ENCODE data around the gene ZNF444. TPM values are rescaled to one million over a fixed set of nuclear protein-coding genes. Genes with fewer than 3 reads are reported as not detected.

The ZNF444 gene
- total and polyA plus RNA-seq, 4 donors, result 10.0 to 54.9 (median 34.0) TPM

- 92% methylated on average over 18 of the region's 20 CpGs for WGBS (ENCODE audit: insufficient coverage)
- peaks cover 58% of the 10 kb centered on the region for H3K4me1 ChIP-seq (ENCODE audit: control insufficient read depth, insufficient read depth, low read length)
Observed at GRCh38 chr19:56113074-56113632, 27.9 kb upstream of the ZNF444 start.

GRCh38 chr19:56114051-56114777 lies 26.9 kb upstream of the ZNF444 start:
- Histone ChIP-seq H3K27me3 (ENCODE audit: control insufficient read depth, insufficient read depth, low read length) (no peaks in the 10 kb centered on the region), H3K36me3 (ENCODE audit: control insufficient read depth, insufficient read depth, low read length) (peaks cover 43% of the 10 kb centered on the region), H3K27ac (ENCODE audit: low read depth, low read length) (no peak overlapping the region), H3K9me3 (ENCODE audit: control insufficient read depth, insufficient read depth, low read length) (no peaks in the 10 kb centered on the region), H3K4me1 (ENCODE audit: control insufficient read depth, insufficient read depth, low read length) (peaks cover 58% of the 10 kb centered on the region), H3K4me3 (ENCODE audit: low read depth, low read length) (no peak overlapping the region)
- WGBS (ENCODE audit: insufficient coverage), result 75% methylated on average over 16 of the region's 19 CpGs
- no peak for DNase-seq (ENCODE audit: low read depth in 4 of 6, low spot score in 6 of 6)

More at GRCh38 chr19:56113074-56113632, 27.9 kb upstream of the ZNF444 start:
- no peak overlapping the region for H3K4me3 ChIP-seq (ENCODE audit: low read depth, low read length)
- H3K36me3 ChIP-seq (ENCODE audit: control insufficient read depth, insufficient read depth, low read length), result peaks cover 43% of the 10 kb centered on the region
- H3K9me3 ChIP-seq (ENCODE audit: control insufficient read depth, insufficient read depth, low read length), result no peaks in the 10 kb centered on the region
- no peak for DNase-seq (ENCODE audit: low read depth in 4 of 6, low spot score in 6 of 6)
- H3K27me3 ChIP-seq (ENCODE audit: control insufficient read depth, insufficient read depth, low read length), result no peaks in the 10 kb centered on the region
- no peak overlapping the region for H3K27ac ChIP-seq (ENCODE audit: low read depth, low read length)

- Histone ChIP-seq H3K27me3 (ENCODE audit: control insufficient read depth, insufficient read depth, low read length) (no peaks in the 10 kb centered on the region), H3K9me3 (ENCODE audit: control insufficient read depth, insufficient read depth, low read length) (no peaks in the 10 kb centered on the region), H3K4me3 (ENCODE audit: low read depth, low read length) (no peak overlapping the region), H3K27ac (ENCODE audit: low read depth, low read length) (no peak overlapping the region), H3K4me1 (ENCODE audit: control insufficient read depth, insufficient read depth, low read length) (peaks cover 62% of the 10 kb centered on the region), H3K36me3 (ENCODE audit: control insufficient read depth, insufficient read depth, low read length) (peaks cover 46% of the 10 kb centered on the region)
- WGBS (ENCODE audit: insufficient coverage), result 96% methylated on average over 6 of the region's 10 CpGs
- DNase-seq (ENCODE audit: low read depth in 4 of 6, low spot score in 6 of 6), result no peak
Observed at GRCh38 chr19:56114778-56115110, 26.3 kb upstream of the ZNF444 start.

- no peak overlapping the region for H3K4me3 ChIP-seq (ENCODE audit: low read depth, low read length)
- no peaks in the 10 kb centered on the region for H3K9me3 ChIP-seq (ENCODE audit: control insufficient read depth, insufficient read depth, low read length)
- peaks cover 46% of the 10 kb centered on the region for H3K36me3 ChIP-seq (ENCODE audit: control insufficient read depth, insufficient read depth, low read length)
- no peak overlapping the region for H3K27ac ChIP-seq (ENCODE audit: low read depth, low read length)
- 92% methylated on average over 11 of the region's 21 CpGs for WGBS (ENCODE audit: insufficient coverage)
- no peak for DNase-seq (ENCODE audit: low read depth in 4 of 6, low spot score in 6 of 6)
- H3K27me3 ChIP-seq (ENCODE audit: control insufficient read depth, insufficient read depth, low read length), result no peaks in the 10 kb centered on the region
- H3K4me1 ChIP-seq (ENCODE audit: control insufficient read depth, insufficient read depth, low read length), result peaks cover 63% of the 10 kb centered on the region
Observed at GRCh38 chr19:56115490-56115889, 25.6 kb upstream of the ZNF444 start.

GRCh38 chr19:56116606-56117005 lies 24.5 kb upstream of the ZNF444 start:
- no peak for DNase-seq (ENCODE audit: low read depth in 4 of 6, low spot score in 6 of 6)
- 97% methylated on average over 6 of the region's 6 CpGs for WGBS (ENCODE audit: insufficient coverage)
- Histone ChIP-seq H3K36me3 (ENCODE audit: control insufficient read depth, insufficient read depth, low read length) (peaks cover 35% of the 10 kb centered on the region), H3K4me3 (ENCODE audit: low read depth, low read length) (no peak overlapping the region), H3K27me3 (ENCODE audit: control insufficient read depth, insufficient read depth, low read length) (no peaks in the 10 kb centered on the region), H3K9me3 (ENCODE audit: control insufficient read depth, insufficient read depth, low read length) (no peaks in the 10 kb centered on the region), H3K27ac (ENCODE audit: low read depth, low read length) (no peak overlapping the region), H3K4me1 (ENCODE audit: control insufficient read depth, insufficient read depth, low read length) (peaks cover 54% of the 10 kb centered on the region)

GRCh38 chr19:56117376-56117884 lies 23.7 kb upstream of the ZNF444 start:
- Histone ChIP-seq H3K4me3 (ENCODE audit: low read depth, low read length) (no peak overlapping the region), H3K27ac (ENCODE audit: low read depth, low read length) (no peak overlapping the region), H3K9me3 (ENCODE audit: control insufficient read depth, insufficient read depth, low read length) (no peaks in the 10 kb centered on the region), H3K4me1 (ENCODE audit: control insufficient read depth, insufficient read depth, low read length) (peaks cover 49% of the 10 kb centered on the region), H3K27me3 (ENCODE audit: control insufficient read depth, insufficient read depth, low read length) (no peaks in the 10 kb centered on the region), H3K36me3 (ENCODE audit: control insufficient read depth, insufficient read depth, low read length) (peaks cover 29% of the 10 kb centered on the region)
- WGBS (ENCODE audit: insufficient coverage), result 87% methylated on average over 14 of the region's 14 CpGs
- DNase-seq (ENCODE audit: low read depth in 4 of 6, low spot score in 6 of 6), result no peak

- Histone ChIP-seq H3K4me3 (ENCODE audit: low read depth, low read length) (no peak overlapping the region), H3K36me3 (ENCODE audit: control insufficient read depth, insufficient read depth, low read length) (peaks cover 29% of the 10 kb centered on the region), H3K27ac (ENCODE audit: low read depth, low read length) (no peak overlapping the region), H3K9me3 (ENCODE audit: control insufficient read depth, insufficient read depth, low read length) (no peaks in the 10 kb centered on the region), H3K27me3 (ENCODE audit: control insufficient read depth, insufficient read depth, low read length) (no peaks in the 10 kb centered on the region), H3K4me1 (ENCODE audit: control insufficient read depth, insufficient read depth, low read length) (peaks cover 47% of the 10 kb centered on the region)
- DNase-seq (ENCODE audit: low read depth in 4 of 6, low spot score in 6 of 6), result no peak
- 92% methylated on average over 8 of the region's 9 CpGs for WGBS (ENCODE audit: insufficient coverage)
Observed at GRCh38 chr19:56117889-56118288, 23.2 kb upstream of the ZNF444 start.

GRCh38 chr19:56118666-56119581 lies 22.2 kb upstream of the ZNF444 start:
- Histone ChIP-seq H3K36me3 (ENCODE audit: control insufficient read depth, insufficient read depth, low read length) (peaks cover 28% of the 10 kb centered on the region), H3K4me3 (ENCODE audit: low read depth, low read length) (no peak overlapping the region), H3K27me3 (ENCODE audit: control insufficient read depth, insufficient read depth, low read length) (no peaks in the 10 kb centered on the region), H3K27ac (ENCODE audit: low read depth, low read length) (no peak overlapping the region), H3K4me1 (ENCODE audit: control insufficient read depth, insufficient read depth, low read length) (peaks cover 42% of the 10 kb centered on the region), H3K9me3 (ENCODE audit: control insufficient read depth, insufficient read depth, low read length) (no peaks in the 10 kb centered on the region)
- DNase-seq (ENCODE audit: low read depth in 4 of 6, low spot score in 6 of 6), result no peak
- 52% methylated on average over 7 of the region's 8 CpGs for WGBS (ENCODE audit: insufficient coverage)

GRCh38 chr19:56119582-56119978 lies 21.5 kb upstream of the ZNF444 start:
- Histone ChIP-seq H3K4me3 (ENCODE audit: low read depth, low read length) (no peak overlapping the region), H3K27ac (ENCODE audit: low read depth, low read length) (no peak overlapping the region), H3K36me3 (ENCODE audit: control insufficient read depth, insufficient read depth, low read length) (peaks cover 25% of the 10 kb centered on the region), H3K4me1 (ENCODE audit: control insufficient read depth, insufficient read depth, low read length) (peaks cover 36% of the 10 kb centered on the region), H3K9me3 (ENCODE audit: control insufficient read depth, insufficient read depth, low read length) (no peaks in the 10 kb centered on the region), H3K27me3 (ENCODE audit: control insufficient read depth, insufficient read depth, low read length) (no peaks in the 10 kb centered on the region)
- DNase-seq (ENCODE audit: low read depth in 4 of 6, low spot score in 6 of 6), result no peak
- 72% methylated on average over 15 of the region's 16 CpGs for WGBS (ENCODE audit: insufficient coverage)
